GM06990 (cell line): ENCODE measurements around the gene CCDC39.

Source experiments
- DNase-seq: peaks from one replicate; pipeline ENCODE4 v3.0.0-alpha.2; 2011; ENCODE audit not compliant: insufficient read length; ENCODE audit errors: extremely low read depth
- H3K27me3 ChIP-seq: replicated peaks from 2 replicates; pipeline ENCODE4 v1.6.0; 2011; ENCODE audit warnings: low read length; ENCODE audit not compliant: control insufficient read depth, insufficient read depth
- H3K36me3 ChIP-seq: 2 replicates; pipeline ENCODE4 v1.5.1; 2011; ENCODE audit warnings: low read length; ENCODE audit not compliant: control insufficient read depth, insufficient read depth
- H3K4me3 ChIP-seq: replicated peaks from 2 replicates; pipeline ENCODE4 v1.5.1; 2011; ENCODE audit warnings: low read depth, mild to moderate bottlenecking, control low read depth, low read length
- TF ChIP-seq, protein P1 (sequence below): IDR thresholded peaks from 2 replicates; pipeline ENCODE4 v1.5.1; 2011; ENCODE audit warnings: low read length, control low read depth, mild to moderate bottlenecking, inconsistent platforms; ENCODE audit not compliant: insufficient read depth, poor library complexity, severe bottlenecking

CCDC39 gene

GRCh38 chr3:180679178-180680096 lies at the start of gene CCDC39:
Gene CCDC39 (minus strand): TSS chr3:180679489. CDS start chr3:180679380, 109 bp downstream.
- TF ChIP-seq, protein P1, sequence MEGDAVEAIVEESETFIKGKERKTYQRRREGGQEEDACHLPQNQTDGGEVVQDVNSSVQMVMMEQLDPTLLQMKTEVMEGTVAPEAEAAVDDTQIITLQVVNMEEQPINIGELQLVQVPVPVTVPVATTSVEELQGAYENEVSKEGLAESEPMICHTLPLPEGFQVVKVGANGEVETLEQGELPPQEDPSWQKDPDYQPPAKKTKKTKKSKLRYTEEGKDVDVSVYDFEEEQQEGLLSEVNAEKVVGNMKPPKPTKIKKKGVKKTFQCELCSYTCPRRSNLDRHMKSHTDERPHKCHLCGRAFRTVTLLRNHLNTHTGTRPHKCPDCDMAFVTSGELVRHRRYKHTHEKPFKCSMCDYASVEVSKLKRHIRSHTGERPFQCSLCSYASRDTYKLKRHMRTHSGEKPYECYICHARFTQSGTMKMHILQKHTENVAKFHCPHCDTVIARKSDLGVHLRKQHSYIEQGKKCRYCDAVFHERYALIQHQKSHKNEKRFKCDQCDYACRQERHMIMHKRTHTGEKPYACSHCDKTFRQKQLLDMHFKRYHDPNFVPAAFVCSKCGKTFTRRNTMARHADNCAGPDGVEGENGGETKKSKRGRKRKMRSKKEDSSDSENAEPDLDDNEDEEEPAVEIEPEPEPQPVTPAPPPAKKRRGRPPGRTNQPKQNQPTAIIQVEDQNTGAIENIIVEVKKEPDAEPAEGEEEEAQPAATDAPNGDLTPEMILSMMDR, result no peak
- DNase-seq, result peak; percentile 73
- Histone ChIP-seq H3K36me3 (no peaks in the 10 kb centered on the region), H3K27me3 (no peaks in the 10 kb centered on the region), H3K4me3 (peak within 1 kb of the TSS; percentile 77)

DNA sequence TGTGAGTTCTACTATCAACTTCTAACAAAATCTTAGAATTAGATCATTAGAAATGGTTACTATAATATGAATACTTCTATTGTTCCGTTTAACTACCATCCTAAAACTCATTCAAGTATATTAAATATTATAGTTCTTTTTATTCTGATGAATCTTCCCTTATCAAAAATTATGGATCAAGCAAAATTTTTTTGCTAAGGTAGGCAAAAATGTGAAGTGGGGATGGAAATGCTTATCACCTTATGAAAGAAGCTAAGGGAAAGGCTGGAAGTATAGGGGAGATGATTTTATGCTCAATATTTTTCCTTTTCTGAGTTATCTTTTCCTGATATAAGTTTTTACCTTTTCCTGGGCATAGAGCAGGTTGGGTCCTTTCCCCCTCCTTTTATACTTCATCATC lies 40.7 kb upstream of the CCDC39 start:
- H3K4me3 ChIP-seq, result no peak overlapping the region
- no peaks in the 10 kb centered on the region for H3K36me3 ChIP-seq
- no peak for DNase-seq
- H3K27me3 ChIP-seq, result no peaks in the 10 kb centered on the region
- TF ChIP-seq, protein P1, result no peak

DNA sequence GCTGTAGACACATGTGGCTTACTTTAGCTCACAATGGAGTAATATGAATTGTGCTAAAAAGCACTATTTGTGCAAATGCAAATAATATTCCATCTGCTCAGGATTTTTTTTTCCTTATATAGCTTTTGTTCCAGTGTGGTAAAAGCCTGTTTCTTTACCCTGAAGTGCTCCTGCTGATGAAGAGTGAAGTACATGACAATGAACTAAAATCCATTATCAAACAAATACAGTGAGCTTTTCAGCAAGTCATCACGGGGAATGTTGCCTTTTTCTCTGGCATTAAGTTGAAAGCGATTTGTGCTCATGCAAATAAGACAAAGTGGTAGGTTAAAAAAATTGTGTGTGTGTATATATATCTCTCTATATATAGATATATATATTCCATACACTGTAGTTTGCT lies 28.6 kb upstream of the CCDC39 start:
- Histone ChIP-seq H3K36me3 (no peaks in the 10 kb centered on the region), H3K4me3 (no peak overlapping the region), H3K27me3 (no peaks in the 10 kb centered on the region; the same call in 1 of the 2 replicates)
- no peak for DNase-seq
- TF ChIP-seq, protein P1, result no peak

- no peak for DNase-seq
- no peak overlapping the region for H3K4me3 ChIP-seq
- TF ChIP-seq, protein P1, result no peak
- no peaks in the 10 kb centered on the region for H3K36me3 ChIP-seq
- H3K27me3 ChIP-seq, result no peaks in the 10 kb centered on the region; the same call in 1 of the 2 replicates
These were observed 26.3 kb upstream of the CCDC39 start for GRCh38 chr3:180705619-180706018.

GRCh38 chr3:180704532-180704931 lies 25.2 kb upstream of the CCDC39 start:
- TF ChIP-seq, protein P1, result no peak
- Histone ChIP-seq H3K27me3 (no peaks in the 10 kb centered on the region; the same call in 1 of the 2 replicates), H3K4me3 (no peak overlapping the region), H3K36me3 (no peaks in the 10 kb centered on the region)
- no peak for DNase-seq
